ENCODE results near the gene TRIM24. TPM values are rescaled to one million over a fixed set of nuclear protein-coding genes. Genes with fewer than 3 reads are reported as not detected.

Gene TRIM24
- total RNA-seq, 1 experiment from 2014 or later = 25.9 TPM

GRCh38 chr7:138625849-138626230, 165.8 kb downstream of the TRIM24 start:
- ChIA-PET POLR2A (ENCODE audit: low non-redundant PET) (no interaction called here), CTCF (no interaction called here)
- DNase-seq (ENCODE audit: low spot score) = peak; percentile 18
- intact Hi-C loops (cut with micrococcal nuclease; ENCODE audit: unreplicated experiment) = no loop called here
- no peak for TF ChIP-seq CTCF (conservative IDR thresholded peaks at IDR 0.05; ENCODE audit: low read depth, low read length)
- TF ChIP-seq EZH2 (IDR thresholded peaks at IDR 0.05; ENCODE audit: borderline replicate concordance, low read depth, low read length, poor library complexity, severe bottlenecking) = no peak
- no TSS peak for BruUV-seq (replicated peaks)
- peaks cover 9% of the 10 kb centered on the region for H3K4me1 ChIP-seq (ENCODE audit: insufficient read depth, low read length, poor library complexity, severe bottlenecking)
- H3K27ac ChIP-seq (ENCODE audit: low read depth, low read length, poor library complexity, severe bottlenecking) = no peak overlapping the region
- H3K4me3 ChIP-seq (ENCODE audit: low read depth, low read length, poor library complexity, severe bottlenecking) = no peak overlapping the region
- peaks cover 18% of the 10 kb centered on the region for H3K27me3 ChIP-seq (replicated peaks; ENCODE audit: insufficient read depth, low read depth, low read length, poor library complexity)
- H3K36me3 ChIP-seq (ENCODE audit: insufficient read depth, low read length, poor library complexity, severe bottlenecking) = no peaks in the 10 kb centered on the region
- no peaks in the 10 kb centered on the region for H3K9me3 ChIP-seq (ENCODE audit: low read depth, low read length, poor library complexity, severe bottlenecking)

- no TSS peak for BruUV-seq (replicated peaks)
- TF ChIP-seq CTCF (conservative IDR thresholded peaks at IDR 0.05; ENCODE audit: low read depth, low read length) = no peak
- no peak for TF ChIP-seq EZH2 (IDR thresholded peaks at IDR 0.05; ENCODE audit: borderline replicate concordance, low read depth, low read length, poor library complexity, severe bottlenecking)
- Histone ChIP-seq H3K27me3 (replicated peaks; ENCODE audit: insufficient read depth, low read depth, low read length, poor library complexity) (peaks cover 10% of the 10 kb centered on the region), H3K27ac (ENCODE audit: low read depth, low read length, poor library complexity, severe bottlenecking) (no peak overlapping the region), H3K4me1 (ENCODE audit: insufficient read depth, low read length, poor library complexity, severe bottlenecking) (peaks cover 9% of the 10 kb centered on the region), H3K36me3 (ENCODE audit: insufficient read depth, low read length, poor library complexity, severe bottlenecking) (no peaks in the 10 kb centered on the region), H3K4me3 (ENCODE audit: low read depth, low read length, poor library complexity, severe bottlenecking) (no peak overlapping the region), H3K9me3 (ENCODE audit: low read depth, low read length, poor library complexity, severe bottlenecking) (no peaks in the 10 kb centered on the region)
- no peak for DNase-seq (ENCODE audit: low spot score)
- ChIA-PET CTCF (no interaction called here), POLR2A (ENCODE audit: low non-redundant PET) (no interaction called here)
- intact Hi-C loops (cut with micrococcal nuclease; ENCODE audit: unreplicated experiment) = no loop called here
Measured at GRCh38 chr7:138626846-138627245, 166.8 kb downstream of the TRIM24 start.

GRCh38 chr7:138627361-138627760, 167.3 kb downstream of the TRIM24 start:
- Histone ChIP-seq H3K27me3 (replicated peaks; ENCODE audit: insufficient read depth, low read depth, low read length, poor library complexity) (peaks cover 10% of the 10 kb centered on the region), H3K36me3 (ENCODE audit: insufficient read depth, low read length, poor library complexity, severe bottlenecking) (no peaks in the 10 kb centered on the region), H3K4me1 (ENCODE audit: insufficient read depth, low read length, poor library complexity, severe bottlenecking) (peaks cover 9% of the 10 kb centered on the region), H3K27ac (ENCODE audit: low read depth, low read length, poor library complexity, severe bottlenecking) (no peak overlapping the region), H3K4me3 (ENCODE audit: low read depth, low read length, poor library complexity, severe bottlenecking) (no peak overlapping the region), H3K9me3 (ENCODE audit: low read depth, low read length, poor library complexity, severe bottlenecking) (no peaks in the 10 kb centered on the region)
- CTCF ChIA-PET = no interaction called here
- BruUV-seq (replicated peaks) = no TSS peak
- intact Hi-C loops (cut with micrococcal nuclease; ENCODE audit: unreplicated experiment) = no loop called here
- DNase-seq (ENCODE audit: low spot score) = no peak
- TF ChIP-seq CTCF (conservative IDR thresholded peaks at IDR 0.05; ENCODE audit: low read depth, low read length) (no peak), EZH2 (IDR thresholded peaks at IDR 0.05; ENCODE audit: borderline replicate concordance, low read depth, low read length, poor library complexity, severe bottlenecking) (no peak)
- POLR2A ChIA-PET (ENCODE audit: low non-redundant PET) = no interaction called here

Data from A673 (cell line).